RPMI7951 (cell line): ENCODE results near the gene ARHGAP25. TPM values are rescaled to one million over a fixed set of nuclear protein-coding genes. Genes with fewer than 3 reads are reported as not detected.

Source experiments
- DNase-seq: peaks from one replicate; pipeline ENCODE4 v3.0.0-alpha.2; 2012; ENCODE audit warnings: low read depth
- total RNA-seq: library from RNA; depleted of rRNA; stranded (reverse); fragments of >200 nt; shearing (Covaris generic); gene quantifications from 2 replicates; pipeline ENCODE4 v1.2.3, GENCODE V29; 2014

ARHGAP25 gene
- total RNA-seq, 1 experiment from 2014 or later = 0.12 TPM

DNA sequence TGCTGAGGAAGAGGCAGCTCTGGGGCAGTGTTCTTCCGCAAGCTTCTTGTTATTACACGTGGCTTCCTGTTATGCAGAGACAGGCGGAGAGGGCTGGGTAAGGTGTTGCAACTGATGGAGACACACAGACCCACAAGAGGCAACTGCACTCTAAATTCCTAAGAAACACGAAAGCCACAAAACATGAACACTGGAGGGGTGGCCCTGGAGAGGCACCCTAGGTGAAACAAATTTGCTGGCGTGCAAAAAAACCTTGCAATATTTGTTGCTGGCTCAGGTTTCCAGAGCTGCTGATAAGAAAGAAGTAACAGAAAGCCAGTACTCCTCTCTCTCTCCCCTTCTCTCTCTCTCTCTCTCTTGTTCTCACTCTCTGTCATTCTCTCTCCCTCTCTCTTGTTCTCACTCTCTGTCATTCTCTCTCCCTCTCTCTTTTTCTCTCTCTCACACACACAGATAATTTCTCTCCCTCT lies 31.8 kb downstream of the ARHGAP25 start:
- DNase-seq = no peak

- DNase-seq = no peak
Observed at GRCh38 chr2:68767031-68767961, 32.7 kb downstream of the ARHGAP25 start.

DNA sequence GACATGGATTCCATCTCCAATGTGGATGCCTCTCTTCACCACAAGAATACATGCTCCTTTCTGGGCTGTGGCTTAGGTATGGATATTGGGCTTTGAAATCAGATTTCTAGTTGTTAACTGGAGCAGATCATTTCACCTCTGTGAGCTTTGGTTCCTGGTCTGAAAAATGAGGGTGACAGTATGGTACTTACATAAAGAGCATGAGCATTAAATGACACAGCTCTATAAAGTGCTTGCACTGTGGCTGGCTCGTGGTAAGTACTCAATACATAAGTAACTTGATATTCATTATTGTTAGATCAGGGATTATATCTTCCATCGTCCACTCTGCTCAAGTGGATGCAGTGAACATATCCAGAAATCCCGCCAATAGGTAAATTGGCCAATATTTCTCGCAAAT lies 33.4 kb downstream of the ARHGAP25 start:
- DNase-seq = no peak

- DNase-seq = no peak
Observed at GRCh38 chr2:68768461-68768860, 33.9 kb downstream of the ARHGAP25 start.

GRCh38 chr2:68768951-68769350 lies 34.3 kb downstream of the ARHGAP25 start:
- DNase-seq = no peak

GRCh38 chr2:68769586-68770270 lies 35.1 kb downstream of the ARHGAP25 start:
- DNase-seq = no peak

GRCh38 chr2:68770271-68771111 lies 35.9 kb downstream of the ARHGAP25 start:
- no peak for DNase-seq

- DNase-seq = no peak
Observed at GRCh38 chr2:68771211-68771751, 36.7 kb downstream of the ARHGAP25 start.

DNA sequence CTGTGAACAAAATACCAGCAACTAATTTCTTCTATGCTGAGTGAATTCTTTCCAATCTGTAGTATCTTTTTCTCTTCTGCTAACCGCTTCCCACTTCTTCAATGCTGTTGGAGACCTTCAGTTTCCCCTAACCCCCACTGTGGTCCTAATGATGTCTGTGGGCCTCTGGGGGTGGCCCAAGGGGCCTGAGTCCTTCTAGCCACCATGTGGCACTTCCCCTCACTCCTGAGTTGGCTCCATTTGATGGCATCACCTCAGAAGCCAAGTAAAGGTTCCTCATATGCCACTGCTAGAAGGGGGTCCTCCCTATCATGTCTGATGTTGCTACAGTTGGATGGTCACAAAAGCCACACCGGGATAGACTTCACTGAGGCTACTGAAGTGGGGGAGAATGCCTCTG lies 37.5 kb downstream of the ARHGAP25 start:
- no peak for DNase-seq

GRCh38 chr2:68774569-68775271 lies 40.1 kb downstream of the ARHGAP25 start:
- DNase-seq = no peak

DNA sequence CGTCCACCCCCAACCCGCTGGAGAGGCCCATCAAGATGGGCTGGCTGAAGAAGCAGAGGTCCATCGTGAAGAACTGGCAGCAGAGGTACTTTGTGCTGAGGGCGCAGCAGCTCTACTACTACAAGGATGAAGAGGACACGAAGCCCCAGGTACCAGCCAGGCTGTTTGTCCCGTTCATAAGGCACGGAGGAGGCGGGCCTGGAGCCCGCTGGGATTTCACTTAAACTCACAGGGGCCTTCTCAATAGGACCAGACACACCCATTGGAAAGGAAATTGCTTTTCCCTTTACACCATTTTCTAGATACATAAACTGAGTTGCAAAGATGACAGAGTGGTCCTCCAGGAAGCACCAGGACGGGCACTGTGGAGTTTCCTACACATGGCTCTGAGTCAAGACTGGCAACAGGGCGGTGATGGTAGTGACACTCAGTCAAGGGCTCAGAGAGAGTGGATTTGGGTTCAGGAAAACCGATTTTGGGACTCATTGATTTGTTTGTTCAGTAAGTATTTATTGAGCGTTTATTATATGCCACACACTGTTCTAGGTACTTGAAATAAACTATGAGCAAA lies 40.7 kb downstream of the ARHGAP25 start:
- DNase-seq = no peak

DNA sequence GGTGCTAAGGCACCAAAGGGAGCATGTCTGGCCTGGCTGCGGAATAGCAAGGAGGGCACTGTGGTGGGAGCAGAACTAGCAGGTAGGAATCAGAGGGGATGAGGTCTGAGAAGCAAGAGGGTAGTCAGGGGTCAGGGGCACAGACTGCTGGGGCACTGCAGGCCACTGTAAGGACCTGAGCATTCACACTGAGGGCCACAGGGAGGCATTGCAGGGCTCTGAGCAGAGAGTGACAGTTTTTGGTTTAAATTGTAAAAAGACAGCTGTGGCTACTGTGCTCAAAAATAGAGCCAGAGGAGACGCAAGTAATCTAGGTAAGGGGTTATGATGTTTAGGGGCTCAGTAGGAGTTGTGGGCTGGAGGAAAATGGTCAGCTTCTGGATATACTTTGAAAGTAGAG lies 41.5 kb downstream of the ARHGAP25 start:
- no peak for DNase-seq

DNA sequence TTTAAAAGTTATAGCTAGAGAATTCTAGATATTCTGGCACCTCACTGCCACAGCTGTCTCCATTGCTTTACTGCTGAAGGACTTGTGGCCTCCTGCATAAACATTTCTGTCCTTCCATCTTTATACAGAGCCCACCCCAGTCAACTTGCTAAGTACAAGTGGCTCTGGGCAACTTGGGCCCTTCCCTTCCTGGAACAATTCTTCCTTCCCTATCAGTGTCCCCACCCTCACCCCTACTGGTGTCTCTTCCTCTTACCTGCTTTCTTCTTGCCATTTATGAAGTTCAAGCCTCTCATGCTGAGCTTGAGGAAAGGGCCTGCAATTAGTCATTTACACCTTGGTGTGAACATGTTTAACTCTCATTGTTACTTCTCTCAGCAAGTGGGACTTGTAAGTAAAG lies 45.0 kb downstream of the ARHGAP25 start:
- DNase-seq = no peak

DNA sequence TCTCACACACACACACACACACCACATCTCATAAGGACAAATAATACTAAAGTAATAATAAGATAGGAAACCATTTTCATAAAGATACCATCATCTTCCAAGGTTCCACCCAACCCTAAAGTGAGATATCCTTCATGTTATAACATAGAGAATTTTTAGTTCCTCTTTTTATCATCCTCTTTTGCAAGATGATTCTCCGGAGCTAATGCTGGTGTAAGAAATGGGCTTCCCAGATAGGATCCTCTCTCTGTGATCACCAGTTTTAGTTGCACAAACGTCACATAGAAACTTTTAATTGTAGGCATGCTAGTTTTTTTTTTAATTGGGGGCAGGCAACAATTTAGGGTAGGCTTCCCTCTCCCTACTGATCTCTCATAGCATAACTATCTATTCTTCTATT lies 49.6 kb downstream of the ARHGAP25 start:
- DNase-seq = no peak

DNA sequence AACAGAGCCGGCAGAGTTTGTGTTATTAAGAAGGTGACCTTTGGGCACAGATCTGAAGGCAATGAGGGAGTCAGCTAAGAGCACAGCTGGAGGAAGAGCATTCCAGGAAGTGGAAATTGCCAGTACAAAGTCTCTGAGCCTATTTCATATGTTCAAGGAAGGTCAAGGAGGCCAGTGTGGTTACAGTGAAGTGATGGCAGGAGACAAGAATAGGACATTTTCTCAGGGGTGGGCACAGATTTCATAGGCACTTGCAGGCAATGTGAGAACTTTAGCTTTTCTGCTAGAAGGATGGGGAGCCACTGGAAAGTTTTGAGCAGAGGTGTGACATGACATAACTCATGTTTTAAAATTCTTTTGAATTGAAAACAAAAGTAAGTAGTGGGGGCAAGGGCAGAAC lies 50.3 kb downstream of the ARHGAP25 start:
- no peak for DNase-seq

DNA sequence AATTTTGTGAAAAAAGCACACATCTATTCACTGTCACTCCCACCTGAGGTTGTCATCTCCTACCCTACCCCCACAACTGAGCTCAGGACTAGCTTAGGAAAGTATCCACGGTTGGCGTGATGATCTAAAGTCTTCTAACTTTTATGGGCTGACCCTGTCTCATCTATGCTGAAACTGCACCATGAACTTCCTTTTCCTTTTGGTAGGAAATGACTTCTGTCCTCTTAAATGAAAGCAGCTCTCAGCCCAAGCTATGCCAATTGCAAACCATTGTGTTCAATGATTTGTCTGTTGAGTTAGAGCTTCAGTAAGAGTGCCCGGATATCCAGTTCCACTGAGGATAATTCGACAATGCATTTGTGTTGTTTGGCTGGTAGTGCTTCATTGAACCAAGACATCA lies 52.7 kb downstream of the ARHGAP25 start:
- DNase-seq = no peak

DNA sequence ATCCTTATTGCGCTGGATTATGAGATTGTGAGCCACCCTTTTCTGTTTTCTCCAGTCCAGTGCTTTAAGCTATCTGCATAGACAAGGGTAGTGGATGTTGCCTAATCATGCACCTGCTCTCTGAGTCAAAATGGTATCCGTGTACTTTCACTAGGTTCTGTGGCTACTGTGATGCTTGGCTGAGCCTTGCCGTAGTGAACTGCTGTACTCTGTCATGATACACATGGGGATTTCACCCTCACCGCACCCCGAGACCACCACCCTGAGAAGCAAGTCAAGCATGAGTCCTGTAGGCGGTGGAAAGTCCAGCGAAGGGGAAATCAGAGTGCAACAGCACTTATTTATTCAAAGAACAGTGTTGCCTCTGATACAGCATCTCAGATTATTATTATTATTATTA lies 55.0 kb downstream of the ARHGAP25 start:
- no peak for DNase-seq

GRCh38 chr2:68790600-68790999 lies 56.0 kb downstream of the ARHGAP25 start:
- no peak for DNase-seq

DNA sequence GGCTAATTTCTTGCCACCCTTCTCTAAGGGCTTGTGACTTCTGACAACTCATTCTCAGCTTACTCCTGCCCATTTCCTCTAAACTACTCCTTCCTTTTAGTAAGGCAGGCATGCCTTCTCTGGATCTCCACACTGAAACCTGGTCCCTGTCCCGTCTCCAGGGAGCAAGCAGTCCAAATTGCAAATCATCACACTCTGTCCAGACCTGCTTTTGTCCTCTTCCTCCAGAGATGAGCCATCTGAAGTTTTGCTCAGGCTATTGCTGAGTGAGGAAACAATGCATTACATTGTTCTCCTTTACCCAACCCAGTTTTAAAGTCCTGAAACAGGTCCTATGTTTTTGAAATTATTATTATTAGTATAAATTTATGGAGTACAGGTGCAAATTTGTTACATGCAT lies 57.3 kb downstream of the ARHGAP25 start:
- DNase-seq = no peak

GRCh38 chr2:68792751-68793150 lies 58.1 kb downstream of the ARHGAP25 start:
- no peak for DNase-seq
